ENCODE results near the gene GPR180. TPM values are rescaled to one million over a fixed set of nuclear protein-coding genes. Genes with fewer than 3 reads are reported as not detected.

Gene GPR180
- total and polyA plus RNA-seq, 2 of the 13 experiments (the other 11 are each of a cell fraction or from before 2014, with no cell fraction given), result not detected

DNA sequence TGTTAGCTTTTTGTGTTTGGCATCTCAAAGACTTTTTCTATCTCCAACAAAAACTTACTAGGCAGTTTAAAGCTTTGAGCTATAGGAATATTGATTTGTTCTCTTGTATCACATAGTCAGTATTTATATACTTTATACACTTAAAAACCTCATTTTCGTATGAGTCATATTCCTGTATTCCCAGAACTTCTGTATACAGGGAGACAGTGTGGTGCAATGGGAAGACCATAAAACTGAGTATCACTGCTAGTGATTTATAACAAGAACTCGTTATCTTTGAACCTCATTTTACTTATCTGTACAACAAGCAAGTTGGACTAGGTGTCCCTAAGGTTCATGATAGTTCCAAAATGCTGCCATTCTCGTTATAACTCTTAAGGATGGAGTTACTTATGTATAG lies 6.3 kb downstream of the GPR180 start:
- TF ChIP-seq, protein P1, sequence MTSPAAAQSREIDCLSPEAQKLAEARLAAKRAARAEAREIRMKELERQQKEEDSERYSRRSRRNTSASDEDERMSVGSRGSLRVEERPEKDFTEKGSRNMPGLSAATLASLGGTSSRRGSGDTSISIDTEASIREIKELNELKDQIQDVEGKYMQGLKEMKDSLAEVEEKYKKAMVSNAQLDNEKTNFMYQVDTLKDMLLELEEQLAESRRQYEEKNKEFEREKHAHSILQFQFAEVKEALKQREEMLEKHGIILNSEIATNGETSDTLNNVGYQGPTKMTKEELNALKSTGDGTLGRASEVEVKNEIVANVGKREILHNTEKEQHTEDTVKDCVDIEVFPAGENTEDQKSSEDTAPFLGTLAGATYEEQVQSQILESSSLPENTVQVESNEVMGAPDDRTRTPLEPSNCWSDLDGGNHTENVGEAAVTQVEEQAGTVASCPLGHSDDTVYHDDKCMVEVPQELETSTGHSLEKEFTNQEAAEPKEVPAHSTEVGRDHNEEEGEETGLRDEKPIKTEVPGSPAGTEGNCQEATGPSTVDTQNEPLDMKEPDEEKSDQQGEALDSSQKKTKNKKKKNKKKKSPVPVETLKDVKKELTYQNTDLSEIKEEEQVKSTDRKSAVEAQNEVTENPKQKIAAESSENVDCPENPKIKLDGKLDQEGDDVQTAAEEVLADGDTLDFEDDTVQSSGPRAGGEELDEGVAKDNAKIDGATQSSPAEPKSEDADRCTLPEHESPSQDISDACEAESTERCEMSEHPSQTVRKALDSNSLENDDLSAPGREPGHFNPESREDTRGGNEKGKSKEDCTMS (CRISPR knock-in tag; conservative IDR thresholded peaks at IDR 0.05), result no peak
- TF ChIP-seq ELF3 (CRISPR knock-in tag; IDR thresholded peaks at IDR 0.05) (no peak), ZNF160 (CRISPR knock-in tag; IDR thresholded peaks at IDR 0.05) (no peak), ZNF75D (CRISPR knock-in tag; IDR thresholded peaks at IDR 0.05; ENCODE audit: borderline replicate concordance) (no peak), RBM22 (optimal IDR thresholded peaks at IDR 0.05; ENCODE audit: low read length) (no peak), ZNF782 (CRISPR knock-in tag; IDR thresholded peaks at IDR 0.05; ENCODE audit: borderline replicate concordance) (no peak), ZSCAN25 (CRISPR knock-in tag; IDR thresholded peaks at IDR 0.05) (no peak), ZNF761 (CRISPR knock-in tag; conservative IDR thresholded peaks at IDR 0.05) (no peak), TEAD3 (CRISPR knock-in tag; optimal IDR thresholded peaks at IDR 0.05; ENCODE audit: borderline replicate concordance) (no peak), NFE2L2 (IDR thresholded peaks at IDR 0.05; ENCODE audit: low read length) (no peak), ZNF333 (CRISPR knock-in tag; IDR thresholded peaks at IDR 0.05; ENCODE audit: borderline replicate concordance) (no peak), NCOA2 (CRISPR knock-in tag; IDR thresholded peaks at IDR 0.05) (no peak), ZNF367 (CRISPR knock-in tag; IDR thresholded peaks at IDR 0.05; ENCODE audit: borderline replicate concordance) (no peak), ZBTB8A (CRISPR knock-in tag; IDR thresholded peaks at IDR 0.05; ENCODE audit: borderline replicate concordance, low read depth) (no peak), NCOR1 (IDR thresholded peaks at IDR 0.05; ENCODE audit: borderline replicate concordance, low read length) (no peak)
- TF ChIP-seq, protein P2, sequence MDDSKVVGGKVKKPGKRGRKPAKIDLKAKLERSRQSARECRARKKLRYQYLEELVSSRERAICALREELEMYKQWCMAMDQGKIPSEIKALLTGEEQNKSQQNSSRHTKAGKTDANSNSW (CRISPR knock-in tag; IDR thresholded peaks at IDR 0.05; ENCODE audit: borderline replicate concordance), result no peak
- TF ChIP-seq, protein P3, sequence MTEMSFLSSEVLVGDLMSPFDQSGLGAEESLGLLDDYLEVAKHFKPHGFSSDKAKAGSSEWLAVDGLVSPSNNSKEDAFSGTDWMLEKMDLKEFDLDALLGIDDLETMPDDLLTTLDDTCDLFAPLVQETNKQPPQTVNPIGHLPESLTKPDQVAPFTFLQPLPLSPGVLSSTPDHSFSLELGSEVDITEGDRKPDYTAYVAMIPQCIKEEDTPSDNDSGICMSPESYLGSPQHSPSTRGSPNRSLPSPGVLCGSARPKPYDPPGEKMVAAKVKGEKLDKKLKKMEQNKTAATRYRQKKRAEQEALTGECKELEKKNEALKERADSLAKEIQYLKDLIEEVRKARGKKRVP (CRISPR knock-in tag; IDR thresholded peaks at IDR 0.05), result no peak
- in situ Hi-C loops (cut with HindIII; ENCODE audit: extremely low pct_ligation_motif_present, low pct_unique_long_range_greater_than_20kb) (no loop called here), intact Hi-C loops (cut with micrococcal nuclease; ENCODE audit: unreplicated experiment) (no loop called here)
- no peak overlapping the region for H2AFZ ChIP-seq (ENCODE audit: low read length)
- no peak overlapping the region for H3K9ac ChIP-seq (ENCODE audit: insufficient read depth, low read depth, low read length)
- BruUV-seq (replicated peaks), result no TSS peak
- no peaks in the 10 kb centered on the region for H3K9me3 ChIP-seq (ENCODE audit: low read length)
- ChIA-PET POLR2A (no interaction called here), CTCF (ENCODE audit: low intra/inter-chr PET ratio, low total read pairs) (no interaction called here)
- no peaks in the 10 kb centered on the region for H4K20me1 ChIP-seq (ENCODE audit: insufficient read depth, low read length)
- no peaks in the 10 kb centered on the region for H3K4me1 ChIP-seq (ENCODE audit: insufficient read depth, low read length)
- H3K27me3 ChIP-seq (ENCODE audit: control insufficient read depth in 1 of 2, insufficient read depth in 2 of 2, low read length in 2 of 2), result peaks cover 0 to 4% of the 10 kb centered on the region in 2 experiments; a peak in 1 of 5 replicates
- no peak overlapping the region for H3K4me3 ChIP-seq (replicated peaks in 1 of 3; ENCODE audit: insufficient read depth in 1 of 3, low read depth in 2 of 3, low read length in 3 of 3)
- no peak for FAIRE-seq
- no peak for ATAC-seq
- no peaks in the 10 kb centered on the region for H3K79me2 ChIP-seq (ENCODE audit: insufficient read depth, low read length)
- H3K36me3 ChIP-seq (replicated peaks in 1 of 2; ENCODE audit: control insufficient read depth in 1 of 2, insufficient read depth in 2 of 2, low read length in 2 of 2), result no peaks in the 10 kb centered on the region
- 3% methylated on average over 3 of the region's 3 CpGs for WGBS (ENCODE audit: low lambda C conversion rate)
- H3K4me2 ChIP-seq (ENCODE audit: low read depth, low read length), result no peak overlapping the region
- H3K27ac ChIP-seq (ENCODE audit: extremely low read length, insufficient read depth, low read length), result no peak overlapping the region
- DNase-seq (ENCODE audit: low spot score), result no peak
